GM20000 (cell line): ENCODE data around the gene PDZD4.

Experiments
- DNase-seq: peaks from one replicate; pipeline ENCODE4 v3.0.0; 2012; ENCODE audit warnings: low spot score
- CTCF ChIP-seq: IDR thresholded peaks from 2 replicates; pipeline ENCODE4 v1.5.1; 2012; ENCODE audit warnings: mild to moderate bottlenecking, control low read depth; ENCODE audit errors: extremely low read depth, missing control alignments

The PDZD4 gene

GRCh38 chrX:153781428-153782047 lies 48.8 kb downstream of the PDZD4 start:
- no peak for DNase-seq
- no peak for TF ChIP-seq CTCF

GRCh38 chrX:153780678-153781427 lies 49.5 kb downstream of the PDZD4 start, which contains the start of gene SRPK3:
Gene SRPK3 (plus strand): TSS chrX:153781041. CDS start chrX:153781087, 46 bp downstream.
- DNase-seq = no peak
- TF ChIP-seq CTCF = no peak

- no peak for TF ChIP-seq CTCF
- DNase-seq = no peak
These were observed 50.3 kb downstream of the PDZD4 start for GRCh38 chrX:153779891-153780677.

- TF ChIP-seq CTCF = no peak
- DNase-seq = no peak
These were observed 51.7 kb downstream of the PDZD4 start for GRCh38 chrX:153778684-153779101.

- TF ChIP-seq CTCF = no peak
- no peak for DNase-seq
These were observed 52.2 kb downstream of the PDZD4 start for GRCh38 chrX:153778181-153778580.

- no peak for TF ChIP-seq CTCF
- no peak for DNase-seq
These were observed 52.9 kb downstream of the PDZD4 start for GRCh38 chrX:153777261-153778090.
